ENCODE data around the gene DKK1. TPM values are rescaled to one million over a fixed set of nuclear protein-coding genes. Genes with fewer than 3 reads are reported as not detected.

The DKK1 gene
- total RNA-seq, 4 donors from 2014 or later = 0.22 to 28.2 (median 1.9) TPM

GRCh38 chr10:52269233-52269632 lies 44.8 kb upstream of the DKK1 start:
- Histone ChIP-seq H3K27ac (no peak overlapping the region), H3K4me3 (no peak overlapping the region), H3K27me3 (no peaks in the 10 kb centered on the region), H3K9me3 (no peaks in the 10 kb centered on the region), H3K4me1 (no peaks in the 10 kb centered on the region), H3K36me3 (no peaks in the 10 kb centered on the region)
- TF ChIP-seq CTCF (IDR thresholded peaks at IDR 0.05) (no peak), EP300 (IDR thresholded peaks at IDR 0.05) (no peak), POLR2A (IDR thresholded peaks at IDR 0.05) (no peak)
- DNase-seq (ENCODE audit: low spot score in 2 of 2) = no peak
- WGBS, 2 donors = 87 to 90% methylated on average over 4 of the region's 4 CpGs

GRCh38 chr10:52276163-52276562 lies 37.9 kb upstream of the DKK1 start:
- TF ChIP-seq POLR2A (IDR thresholded peaks at IDR 0.05) (no peak), EP300 (IDR thresholded peaks at IDR 0.05) (no peak), CTCF (IDR thresholded peaks at IDR 0.05) (no peak)

GRCh38 chr10:52276986-52277385 lies 37.1 kb upstream of the DKK1 start:
- no peak for TF ChIP-seq POLR2A (IDR thresholded peaks at IDR 0.05)
- no peak for TF ChIP-seq EP300 (IDR thresholded peaks at IDR 0.05)
- no peak for TF ChIP-seq CTCF (IDR thresholded peaks at IDR 0.05)
- no peak overlapping the region for H3K27ac ChIP-seq

More at GRCh38 chr10:52276163-52276562, 37.9 kb upstream of the DKK1 start:
- H3K36me3 ChIP-seq = no peaks in the 10 kb centered on the region
- 74 to 87% methylated on average over 2 of the region's 2 CpGs for WGBS, 2 donors
- no peak overlapping the region for H3K4me3 ChIP-seq
- H3K27ac ChIP-seq = no peak overlapping the region
- peaks cover 0 to 4% (median 0%) of the 10 kb centered on the region in 4 donors for H3K9me3 ChIP-seq
- no peak for DNase-seq (ENCODE audit: low spot score in 2 of 2)
- H3K4me1 ChIP-seq = no peaks in the 10 kb centered on the region
- no peaks in the 10 kb centered on the region for H3K27me3 ChIP-seq

GRCh38 chr10:52279546-52279945 lies 34.5 kb upstream of the DKK1 start:
- H3K27ac ChIP-seq = no peak overlapping the region
- H3K36me3 ChIP-seq = no peaks in the 10 kb centered on the region
- H3K4me1 ChIP-seq = no peaks in the 10 kb centered on the region
- H3K9me3 ChIP-seq = peaks cover 0 to 4% (median 0%) of the 10 kb centered on the region in 4 donors
- 31 to 46% methylated on average over 3 of the region's 3 CpGs for WGBS, 2 donors
- TF ChIP-seq POLR2A (IDR thresholded peaks at IDR 0.05) = no peak
- no peak for TF ChIP-seq CTCF (IDR thresholded peaks at IDR 0.05)
- TF ChIP-seq EP300 (IDR thresholded peaks at IDR 0.05) = no peak
- no peak overlapping the region for H3K4me3 ChIP-seq
- H3K27me3 ChIP-seq = no peaks in the 10 kb centered on the region
- DNase-seq (ENCODE audit: low spot score in 2 of 2) = no peak

More at GRCh38 chr10:52276986-52277385, 37.1 kb upstream of the DKK1 start:
- H3K4me3 ChIP-seq = no peak overlapping the region
- 17 to 26% methylated on average over 1 of the region's 1 CpG for WGBS, 2 donors
- peaks cover 0 to 4% (median 0%) of the 10 kb centered on the region in 4 donors for H3K9me3 ChIP-seq
- no peaks in the 10 kb centered on the region for H3K4me1 ChIP-seq
- no peak for DNase-seq (ENCODE audit: low spot score in 2 of 2)
- no peaks in the 10 kb centered on the region for H3K27me3 ChIP-seq
- H3K36me3 ChIP-seq = no peaks in the 10 kb centered on the region

- peaks cover 0 to 4% (median 0%) of the 10 kb centered on the region in 4 donors for H3K9me3 ChIP-seq
- DNase-seq (ENCODE audit: low spot score in 2 of 2) = no peak
- H3K4me3 ChIP-seq = no peak overlapping the region
- no peaks in the 10 kb centered on the region for H3K36me3 ChIP-seq
- H3K27ac ChIP-seq = no peak overlapping the region
- no peaks in the 10 kb centered on the region for H3K27me3 ChIP-seq
- H3K4me1 ChIP-seq = no peaks in the 10 kb centered on the region
- WGBS, 2 donors = 26 to 34% methylated on average over 1 of the region's 1 CpG
- TF ChIP-seq CTCF (IDR thresholded peaks at IDR 0.05) = no peak
- TF ChIP-seq EP300 (IDR thresholded peaks at IDR 0.05) = no peak
- TF ChIP-seq POLR2A (IDR thresholded peaks at IDR 0.05) = no peak
Observed at GRCh38 chr10:52280051-52280450, 34.0 kb upstream of the DKK1 start.

All from tibial nerve (tissue), 4 donors.